ENCODE data around the gene EDIL3.
A peak's percentile ranks its signal among the peaks of the same experiment; 100 is the strongest.

Gene EDIL3

DNA sequence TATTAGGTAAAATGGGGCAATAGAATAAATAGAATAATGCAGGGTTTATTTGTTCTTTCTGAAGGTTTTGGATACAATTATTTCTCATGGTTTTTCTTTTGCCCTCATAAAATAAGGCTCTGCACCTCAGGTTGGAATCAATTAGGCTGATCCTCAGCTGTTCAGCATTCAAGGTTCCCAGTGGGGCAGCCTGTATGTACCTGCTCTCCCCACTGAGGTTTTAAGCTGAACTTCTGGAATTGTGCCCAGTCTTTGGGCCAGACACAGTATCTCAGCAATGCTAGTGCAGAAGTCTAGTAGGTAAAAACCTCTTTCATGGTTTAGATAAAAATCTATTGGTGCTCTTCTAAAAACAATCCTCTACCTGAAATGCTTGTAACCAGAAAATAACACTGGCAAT, 98.0 kb downstream of the EDIL3 start:
- Histone ChIP-seq H3K9me3 (ENCODE audit: control insufficient read depth, insufficient read depth, low read length) (no peaks in the 10 kb centered on the region), H3K27me3 (ENCODE audit: control insufficient read depth, insufficient read depth, low read length) (no peaks in the 10 kb centered on the region), H3K27ac (ENCODE audit: low read length) (no peak overlapping the region), H3K36me3 (ENCODE audit: control insufficient read depth, insufficient read depth, low read length) (no peaks in the 10 kb centered on the region), H3K4me3 (ENCODE audit: low read length) (no peak overlapping the region), H3K4me1 (ENCODE audit: control insufficient read depth, insufficient read depth, low read length) (no peaks in the 10 kb centered on the region)
- DNase-seq (ENCODE audit: low read depth, low spot score) = no peak

GRCh38 chr5:84285641-84286637, 98.7 kb downstream of the EDIL3 start:
- WGBS (ENCODE audit: insufficient coverage, insufficient read length) = no CpG with 5 or more reads among the region's 8 CpGs
- H3K9me3 ChIP-seq (ENCODE audit: control insufficient read depth, insufficient read depth, low read length) = no peaks in the 10 kb centered on the region
- H3K36me3 ChIP-seq (ENCODE audit: control insufficient read depth, insufficient read depth, low read length) = no peaks in the 10 kb centered on the region

DNA sequence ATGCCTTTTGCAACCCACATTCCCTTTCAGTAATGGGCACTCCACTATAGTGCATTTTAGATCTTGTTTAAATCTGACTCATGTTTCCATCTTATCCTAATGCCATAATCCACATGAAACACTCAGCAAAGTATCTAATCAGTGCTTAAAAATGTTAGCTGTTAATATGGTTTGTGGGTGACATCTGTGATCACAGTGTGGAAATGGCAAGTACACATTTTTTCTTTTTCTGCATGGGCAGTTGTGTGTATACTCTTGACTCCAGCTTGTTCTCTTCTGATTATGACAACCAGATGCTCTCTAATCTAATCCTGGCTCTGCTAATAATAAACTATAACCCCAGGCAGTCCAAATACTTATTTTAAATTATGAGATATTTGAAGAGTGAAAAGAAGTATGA, 103.3 kb downstream of the EDIL3 start:
- Histone ChIP-seq H3K27me3 (ENCODE audit: control insufficient read depth, insufficient read depth, low read length) (no peaks in the 10 kb centered on the region), H3K4me3 (ENCODE audit: low read length) (no peak overlapping the region), H3K27ac (ENCODE audit: low read length) (no peak overlapping the region), H3K9me3 (ENCODE audit: control insufficient read depth, insufficient read depth, low read length) (no peaks in the 10 kb centered on the region), H3K4me1 (ENCODE audit: control insufficient read depth, insufficient read depth, low read length) (no peaks in the 10 kb centered on the region), H3K36me3 (ENCODE audit: control insufficient read depth, insufficient read depth, low read length) (no peaks in the 10 kb centered on the region)
- no peak for DNase-seq (ENCODE audit: low read depth, low spot score)

More at GRCh38 chr5:84285641-84286637, 98.7 kb downstream of the EDIL3 start:
- Histone ChIP-seq H3K4me3 (ENCODE audit: low read length) (no peak overlapping the region), H3K27me3 (ENCODE audit: control insufficient read depth, insufficient read depth, low read length) (no peaks in the 10 kb centered on the region), H3K4me1 (ENCODE audit: control insufficient read depth, insufficient read depth, low read length) (no peaks in the 10 kb centered on the region), H3K27ac (ENCODE audit: low read length) (no peak overlapping the region)
- DNase-seq (ENCODE audit: low read depth, low spot score) = no peak

GRCh38 chr5:84279234-84279633, 105.4 kb downstream of the EDIL3 start:
- H3K27ac ChIP-seq (ENCODE audit: low read length) = no peak overlapping the region
- no peak for DNase-seq (ENCODE audit: low read depth, low spot score)
- no peaks in the 10 kb centered on the region for H3K27me3 ChIP-seq (ENCODE audit: control insufficient read depth, insufficient read depth, low read length)
- H3K36me3 ChIP-seq (ENCODE audit: control insufficient read depth, insufficient read depth, low read length) = no peaks in the 10 kb centered on the region
- no peak overlapping the region for H3K4me3 ChIP-seq (ENCODE audit: low read length)
- no peaks in the 10 kb centered on the region for H3K4me1 ChIP-seq (ENCODE audit: control insufficient read depth, insufficient read depth, low read length)
- H3K9me3 ChIP-seq (ENCODE audit: control insufficient read depth, insufficient read depth, low read length) = no peaks in the 10 kb centered on the region

GRCh38 chr5:84275609-84276008, 109.1 kb downstream of the EDIL3 start:
- no peak overlapping the region for H3K4me3 ChIP-seq (ENCODE audit: low read length)
- no peaks in the 10 kb centered on the region for H3K9me3 ChIP-seq (ENCODE audit: control insufficient read depth, insufficient read depth, low read length)
- H3K36me3 ChIP-seq (ENCODE audit: control insufficient read depth, insufficient read depth, low read length) = no peaks in the 10 kb centered on the region
- H3K27me3 ChIP-seq (ENCODE audit: control insufficient read depth, insufficient read depth, low read length) = no peaks in the 10 kb centered on the region
- H3K4me1 ChIP-seq (ENCODE audit: control insufficient read depth, insufficient read depth, low read length) = no peaks in the 10 kb centered on the region
- no peak for DNase-seq (ENCODE audit: low read depth, low spot score)
- no peak overlapping the region for H3K27ac ChIP-seq (ENCODE audit: low read length)
- no CpG with 5 or more reads among the region's 1 CpG for WGBS (ENCODE audit: insufficient coverage, insufficient read length)

DNA sequence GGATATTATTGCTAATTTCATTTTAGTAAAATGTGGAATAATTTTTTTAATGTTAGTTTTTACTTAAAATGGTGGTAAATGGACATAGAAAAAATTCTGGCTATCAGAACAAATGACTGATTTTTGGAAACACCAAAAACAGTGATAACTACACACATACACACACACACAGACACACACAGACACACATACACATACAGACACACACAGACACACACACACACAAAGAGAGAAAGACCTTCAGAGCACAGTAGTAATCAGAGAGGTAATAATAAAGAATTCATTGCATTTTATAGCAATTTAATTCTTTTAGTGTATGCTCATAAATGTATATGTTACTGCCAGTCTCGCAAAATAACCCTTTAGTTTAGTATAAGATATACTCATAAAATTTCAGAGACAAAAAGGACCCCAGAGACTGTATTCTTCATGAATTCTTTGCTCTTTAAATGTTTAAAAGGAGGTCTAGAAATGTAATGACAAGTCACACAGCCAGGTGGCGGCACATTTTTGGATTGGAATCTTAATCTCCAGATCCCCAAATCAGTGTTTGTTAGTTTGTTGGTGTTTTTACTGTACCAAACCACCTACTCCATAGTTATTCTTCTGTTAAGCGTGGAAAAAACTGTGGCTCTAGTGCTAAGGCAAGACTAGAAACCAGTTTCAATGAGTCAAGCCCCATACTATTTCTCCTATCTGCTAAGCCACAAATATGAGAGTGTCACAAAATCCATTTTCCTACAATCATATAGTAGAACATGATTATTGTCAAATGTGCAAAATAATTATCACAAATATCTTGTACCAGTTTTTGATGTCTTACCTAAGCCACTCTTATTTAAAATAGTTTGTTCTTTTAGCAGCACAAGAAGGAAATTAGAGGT, 109.9 kb downstream of the EDIL3 start:
- Histone ChIP-seq H3K9me3 (ENCODE audit: control insufficient read depth, insufficient read depth, low read length) (no peaks in the 10 kb centered on the region), H3K4me1 (ENCODE audit: control insufficient read depth, insufficient read depth, low read length) (no peaks in the 10 kb centered on the region), H3K27me3 (ENCODE audit: control insufficient read depth, insufficient read depth, low read length) (no peaks in the 10 kb centered on the region), H3K4me3 (ENCODE audit: low read length) (no peak overlapping the region), H3K27ac (ENCODE audit: low read length) (no peak overlapping the region), H3K36me3 (ENCODE audit: control insufficient read depth, insufficient read depth, low read length) (no peaks in the 10 kb centered on the region)
- no CpG with 5 or more reads among the region's 3 CpGs for WGBS (ENCODE audit: insufficient coverage, insufficient read length)
- no peak for DNase-seq (ENCODE audit: low read depth, low spot score)

DNA sequence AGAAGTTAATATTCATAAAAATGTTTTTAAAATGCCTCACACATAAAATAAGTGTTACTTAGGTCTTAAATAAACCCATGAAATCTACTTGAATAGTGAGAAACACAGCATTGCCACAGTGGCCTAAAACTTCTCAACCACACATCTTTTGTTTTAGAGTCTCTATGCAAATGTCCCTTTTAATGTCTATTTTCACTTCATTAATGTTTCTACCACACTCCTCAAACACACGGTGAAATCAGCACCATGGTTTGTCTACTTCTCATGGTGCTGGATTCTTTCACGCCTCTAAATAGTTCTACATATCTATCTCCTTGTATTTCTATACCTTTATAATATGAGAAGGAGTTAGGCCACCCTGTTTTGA, 111.2 kb downstream of the EDIL3 start:
- H3K27me3 ChIP-seq (ENCODE audit: control insufficient read depth, insufficient read depth, low read length) = no peaks in the 10 kb centered on the region
- no peak for DNase-seq (ENCODE audit: low read depth, low spot score)
- no peaks in the 10 kb centered on the region for H3K4me1 ChIP-seq (ENCODE audit: control insufficient read depth, insufficient read depth, low read length)
- no peak overlapping the region for H3K4me3 ChIP-seq (ENCODE audit: low read length)
- H3K27ac ChIP-seq (ENCODE audit: low read length) = no peak overlapping the region
- H3K36me3 ChIP-seq (ENCODE audit: control insufficient read depth, insufficient read depth, low read length) = no peaks in the 10 kb centered on the region
- no CpG with 5 or more reads among the region's 2 CpGs for WGBS (ENCODE audit: insufficient coverage, insufficient read length)
- no peaks in the 10 kb centered on the region for H3K9me3 ChIP-seq (ENCODE audit: control insufficient read depth, insufficient read depth, low read length)

DNA sequence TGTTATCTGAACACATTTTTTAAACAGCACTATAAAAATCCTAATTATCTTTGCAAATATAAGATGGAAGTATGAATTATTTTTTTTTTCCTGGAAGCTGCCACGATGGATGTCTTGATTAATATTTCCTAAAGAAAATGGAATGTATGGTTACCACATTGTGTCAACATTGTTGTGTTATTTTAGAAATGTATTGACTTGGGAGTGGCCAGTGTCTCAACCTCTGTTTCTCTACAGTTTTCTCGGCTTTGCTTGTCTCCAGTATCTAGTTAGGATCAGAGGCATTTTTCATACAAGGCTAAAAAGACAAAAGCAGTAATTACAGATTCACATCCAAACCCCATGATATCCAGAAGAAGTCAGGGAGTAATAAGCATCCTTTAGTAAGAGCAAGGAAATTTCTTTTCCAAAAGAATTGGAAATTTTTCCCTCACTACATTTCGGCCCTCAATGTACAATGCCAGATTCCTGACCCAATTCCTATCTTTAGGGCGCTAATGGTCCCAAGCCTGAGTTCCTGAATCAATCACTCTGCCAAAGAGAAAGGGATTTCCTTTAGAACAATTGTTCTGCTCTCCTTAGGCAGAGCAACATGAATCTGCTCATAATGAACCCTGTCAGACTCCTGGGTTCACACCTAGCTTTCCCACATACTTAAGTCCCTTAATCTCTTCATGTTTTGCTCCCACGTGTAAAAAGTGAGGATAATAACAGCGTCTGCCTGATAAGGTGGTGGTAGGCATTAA, 111.7 kb downstream of the EDIL3 start:
- no peak overlapping the region for H3K4me3 ChIP-seq (ENCODE audit: low read length)
- no CpG with 5 or more reads among the region's 6 CpGs for WGBS (ENCODE audit: insufficient coverage, insufficient read length)
- no peak overlapping the region for H3K27ac ChIP-seq (ENCODE audit: low read length)
- no peak for DNase-seq (ENCODE audit: low read depth, low spot score)
- H3K27me3 ChIP-seq (ENCODE audit: control insufficient read depth, insufficient read depth, low read length) = no peaks in the 10 kb centered on the region
- H3K9me3 ChIP-seq (ENCODE audit: control insufficient read depth, insufficient read depth, low read length) = no peaks in the 10 kb centered on the region
- no peaks in the 10 kb centered on the region for H3K4me1 ChIP-seq (ENCODE audit: control insufficient read depth, insufficient read depth, low read length)
- no peaks in the 10 kb centered on the region for H3K36me3 ChIP-seq (ENCODE audit: control insufficient read depth, insufficient read depth, low read length)

DNA sequence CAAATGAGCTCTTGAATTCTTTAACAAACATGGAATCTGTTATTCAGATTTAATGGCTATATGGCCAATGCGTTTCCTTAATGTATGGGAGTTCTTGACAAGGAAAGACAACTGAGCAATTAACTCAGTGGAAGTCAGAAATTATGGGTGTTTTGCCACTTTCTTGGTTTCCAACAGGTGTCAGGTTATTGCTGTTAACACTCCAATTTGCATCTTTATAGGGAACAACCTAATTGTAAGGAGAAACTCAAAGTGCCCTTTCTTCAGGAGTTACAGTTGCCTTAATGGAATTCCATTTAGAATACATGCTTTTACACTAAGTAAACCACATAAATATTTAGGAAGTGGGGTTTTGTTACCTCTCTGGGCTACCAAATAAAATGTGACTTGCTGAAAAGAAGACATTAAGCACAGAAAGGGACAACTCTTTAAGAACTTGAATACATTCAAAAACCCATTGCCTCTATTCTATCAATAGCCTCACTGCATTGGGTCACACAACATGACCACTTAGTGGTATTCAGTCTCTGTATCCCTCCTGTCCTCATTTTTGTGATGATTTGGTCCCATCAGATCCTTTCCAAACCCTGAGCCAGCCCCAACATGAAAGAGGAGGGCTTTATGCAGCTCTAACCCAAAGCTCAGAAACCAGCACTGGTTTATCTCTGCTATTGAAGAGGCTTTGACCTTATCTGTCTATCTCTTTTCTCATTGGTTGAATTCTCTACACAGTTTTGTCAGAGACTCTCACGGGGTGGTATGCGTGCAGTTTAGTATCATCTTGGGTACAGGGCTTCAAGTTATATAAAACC, 118.7 kb downstream of the EDIL3 start:
- no CpG with 5 or more reads among the region's 3 CpGs for WGBS (ENCODE audit: insufficient coverage, insufficient read length)
- Histone ChIP-seq H3K36me3 (ENCODE audit: control insufficient read depth, insufficient read depth, low read length) (no peaks in the 10 kb centered on the region), H3K4me1 (ENCODE audit: control insufficient read depth, insufficient read depth, low read length) (peaks cover 2% of the 10 kb centered on the region; the same call in 1 of the 2 replicates), H3K4me3 (ENCODE audit: low read length) (no peak overlapping the region), H3K9me3 (ENCODE audit: control insufficient read depth, insufficient read depth, low read length) (no peaks in the 10 kb centered on the region), H3K27ac (ENCODE audit: low read length) (peak overlapping the region; percentile 84), H3K27me3 (ENCODE audit: control insufficient read depth, insufficient read depth, low read length) (no peaks in the 10 kb centered on the region)
- no peak for DNase-seq (ENCODE audit: low read depth, low spot score)

Measured in iPS DF 6.9 (cell line).